Stimulated activated CD8-positive, alpha-beta memory T cell treated with anti-CD3 and anti-CD28 coated beads, Interleukin-15, amount 100 ng/mL, for 1 hour (primary cell): Measurements from ENCODE around the gene MYH10.

ENCODE experiments used
- DNase-seq: peaks from one replicate; pipeline ENCODE4 v3.0.0-alpha.2; 2020; ENCODE audit warnings: low read depth

MYH10 gene

GRCh38 chr17:8473451-8474192 is 156.9 kb downstream of the MYH10 start:
- no peak for DNase-seq

- DNase-seq = no peak
Measured at GRCh38 chr17:8472663-8473062, 157.9 kb downstream of the MYH10 start.

- no peak for DNase-seq
Measured at GRCh38 chr17:8470447-8471047, 160.0 kb downstream of the MYH10 start.

GRCh38 chr17:8469964-8470363 is 160.6 kb downstream of the MYH10 start:
- DNase-seq = no peak

- no peak for DNase-seq
Measured at GRCh38 chr17:8468980-8469379, 161.5 kb downstream of the MYH10 start.

GRCh38 chr17:8468127-8468526 is 162.4 kb downstream of the MYH10 start:
- no peak for DNase-seq

GRCh38 chr17:8467527-8467926 is 163.0 kb downstream of the MYH10 start:
- no peak for DNase-seq

GRCh38 chr17:8466873-8467272 is 163.7 kb downstream of the MYH10 start:
- no peak for DNase-seq

- no peak for DNase-seq
Measured at GRCh38 chr17:8466456-8466855, 164.1 kb downstream of the MYH10 start.

GRCh38 chr17:8465759-8466158 is 164.8 kb downstream of the MYH10 start:
- DNase-seq = no peak

- no peak for DNase-seq
Measured at GRCh38 chr17:8465356-8465755, 165.2 kb downstream of the MYH10 start.

GRCh38 chr17:8464941-8465340 is 165.6 kb downstream of the MYH10 start:
- DNase-seq = no peak

GRCh38 chr17:8463099-8463498 is 167.4 kb downstream of the MYH10 start:
- DNase-seq = no peak

- no peak for DNase-seq
Measured at GRCh38 chr17:8462564-8462963, 168.0 kb downstream of the MYH10 start.

- no peak for DNase-seq
Measured at GRCh38 chr17:8459831-8460230, 170.7 kb downstream of the MYH10 start.

GRCh38 chr17:8459107-8459506 is 171.4 kb downstream of the MYH10 start:
- no peak for DNase-seq

GRCh38 chr17:8458128-8458527 is 172.4 kb downstream of the MYH10 start:
- DNase-seq = no peak

GRCh38 chr17:8455665-8456209 is 174.8 kb downstream of the MYH10 start:
- DNase-seq = no peak

- DNase-seq = no peak
Measured at GRCh38 chr17:8453326-8453725, 177.2 kb downstream of the MYH10 start.

GRCh38 chr17:8451933-8452614 is 178.5 kb downstream of the MYH10 start:
- no peak for DNase-seq

GRCh38 chr17:8448310-8448709 is 182.2 kb downstream of the MYH10 start:
- DNase-seq = no peak

GRCh38 chr17:8447799-8448198 is 182.7 kb downstream of the MYH10 start:
- DNase-seq = no peak

GRCh38 chr17:8445536-8445935 is 185.0 kb downstream of the MYH10 start:
- no peak for DNase-seq
